ENCODE measurements around the gene PDE4B. TPM values are rescaled to one million over a fixed set of nuclear protein-coding genes. Genes with fewer than 3 reads are reported as not detected.

Gene PDE4B
- total and polyA plus RNA-seq, 9 of the 15 experiments (the other 6 are each of a cell fraction or from before 2014, with no cell fraction given), result 0.09 TPM; not detected in 8

DNA sequence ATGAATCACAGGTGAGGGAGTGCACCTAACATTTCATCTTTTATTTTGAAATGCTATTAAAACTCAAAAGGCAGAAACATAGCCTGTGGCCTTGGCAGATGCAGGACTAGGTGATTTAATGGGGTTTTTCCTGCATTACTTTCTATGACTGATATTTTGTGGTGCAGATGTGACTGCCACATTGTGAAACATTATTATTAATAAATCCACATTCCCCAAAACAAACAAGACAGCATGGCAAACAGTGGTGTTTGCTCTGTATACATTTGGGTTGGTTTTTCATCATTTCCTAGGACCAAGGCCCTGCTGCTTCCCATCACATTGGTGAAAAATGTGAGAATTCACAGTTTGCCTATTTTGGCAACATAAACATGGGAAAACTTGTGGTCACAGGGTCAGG is 493.6 kb downstream of the PDE4B start:
- no peaks in the 10 kb centered on the region for H3K36me3 ChIP-seq (ENCODE audit: control insufficient read depth, insufficient read depth, low read length)
- DNase-seq (ENCODE audit: extremely low read depth in 1 of 4, low spot score in 3 of 4) (no peak), FAIRE-seq (no peak), ATAC-seq (no peak)
- H3K4me3 ChIP-seq, result no peak overlapping the region
- no TSS peak for BruUV-seq (replicated peaks)
- no peaks in the 10 kb centered on the region for H3K9me3 ChIP-seq (replicated peaks; ENCODE audit: control insufficient read depth, insufficient read depth, low read depth, low read length)
- H3K79me2 ChIP-seq (ENCODE audit: control insufficient read depth, insufficient read depth, low read length), result no peaks in the 10 kb centered on the region
- no peak overlapping the region for H3K9ac ChIP-seq (ENCODE audit: insufficient read depth in 1 of 2, low read depth in 2 of 2, low read length in 2 of 2)
- CTCF ChIA-PET (ENCODE audit: low intra/inter-chr PET ratio), result no interaction called here
- POLR2A ChIA-PET, result no interaction called here
- no peak for TF ChIP-seq FOXK2 (conservative IDR thresholded peaks at IDR 0.05 in 1 of 2, IDR thresholded peaks at IDR 0.05 in 1 of 2; ENCODE audit: low read depth in 2 of 2)
- no peak for TF ChIP-seq MYNN (IDR thresholded peaks at IDR 0.05)
- TF ChIP-seq MYNN (CRISPR knock-in tag; IDR thresholded peaks at IDR 0.05), result no peak
- TF ChIP-seq MEF2A (IDR thresholded peaks at IDR 0.05; ENCODE audit: control insufficient read depth, low read depth, low read length), result no peak
- TF ChIP-seq ZNF23 (CRISPR knock-in tag; IDR thresholded peaks at IDR 0.05), result no peak
- no peak for TF ChIP-seq MAFF (IDR thresholded peaks at IDR 0.05; ENCODE audit: low read length)
- TF ChIP-seq NFE2 (IDR thresholded peaks at IDR 0.05; ENCODE audit: low read depth), result no peak
- TF ChIP-seq, protein P1, sequence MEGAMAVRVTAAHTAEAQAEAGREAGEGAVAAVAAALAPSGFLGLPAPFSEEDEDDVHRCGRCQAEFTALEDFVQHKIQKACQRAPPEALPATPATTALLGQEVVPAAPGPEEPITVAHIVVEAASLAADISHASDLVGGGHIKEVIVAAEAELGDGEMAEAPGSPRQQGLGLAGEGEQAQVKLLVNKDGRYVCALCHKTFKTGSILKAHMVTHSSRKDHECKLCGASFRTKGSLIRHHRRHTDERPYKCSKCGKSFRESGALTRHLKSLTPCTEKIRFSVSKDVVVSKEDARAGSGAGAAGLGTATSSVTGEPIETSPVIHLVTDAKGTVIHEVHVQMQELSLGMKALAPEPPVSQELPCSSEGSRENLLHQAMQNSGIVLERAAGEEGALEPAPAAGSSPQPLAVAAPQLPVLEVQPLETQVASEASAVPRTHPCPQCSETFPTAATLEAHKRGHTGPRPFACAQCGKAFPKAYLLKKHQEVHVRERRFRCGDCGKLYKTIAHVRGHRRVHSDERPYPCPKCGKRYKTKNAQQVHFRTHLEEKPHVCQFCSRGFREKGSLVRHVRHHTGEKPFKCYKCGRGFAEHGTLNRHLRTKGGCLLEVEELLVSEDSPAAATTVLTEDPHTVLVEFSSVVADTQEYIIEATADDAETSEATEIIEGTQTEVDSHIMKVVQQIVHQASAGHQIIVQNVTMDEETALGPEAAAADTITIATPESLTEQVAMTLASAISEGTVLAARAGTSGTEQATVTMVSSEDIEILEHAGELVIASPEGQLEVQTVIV (CRISPR knock-in tag; IDR thresholded peaks at IDR 0.05; ENCODE audit: borderline replicate concordance), result no peak
- no peak for TF ChIP-seq PYGO2 (tag; IDR thresholded peaks at IDR 0.05)
- TF ChIP-seq XRCC5 (IDR thresholded peaks at IDR 0.05; ENCODE audit: low read depth, low read length), result no peak
- no peak for TF ChIP-seq RFX5 (IDR thresholded peaks at IDR 0.05; ENCODE audit: low read depth, low read length)
- TF ChIP-seq, protein P2, sequence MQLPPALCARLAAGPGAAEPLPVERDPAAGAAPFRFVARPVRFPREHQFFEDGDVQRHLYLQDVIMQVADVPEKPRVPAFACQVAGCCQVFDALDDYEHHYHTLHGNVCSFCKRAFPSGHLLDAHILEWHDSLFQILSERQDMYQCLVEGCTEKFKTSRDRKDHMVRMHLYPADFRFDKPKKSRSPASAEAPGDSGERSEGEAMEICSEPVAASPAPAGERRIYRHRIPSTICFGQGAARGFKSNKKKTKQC (CRISPR knock-in tag; IDR thresholded peaks at IDR 0.05), result no peak
- TF ChIP-seq, protein P3, sequence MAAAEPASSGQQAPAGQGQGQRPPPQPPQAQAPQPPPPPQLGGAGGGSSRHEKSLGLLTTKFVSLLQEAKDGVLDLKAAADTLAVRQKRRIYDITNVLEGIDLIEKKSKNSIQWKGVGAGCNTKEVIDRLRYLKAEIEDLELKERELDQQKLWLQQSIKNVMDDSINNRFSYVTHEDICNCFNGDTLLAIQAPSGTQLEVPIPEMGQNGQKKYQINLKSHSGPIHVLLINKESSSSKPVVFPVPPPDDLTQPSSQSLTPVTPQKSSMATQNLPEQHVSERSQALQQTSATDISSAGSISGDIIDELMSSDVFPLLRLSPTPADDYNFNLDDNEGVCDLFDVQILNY (CRISPR knock-in tag; IDR thresholded peaks at IDR 0.05), result no peak
- no peak for TF ChIP-seq ZNF644 (tag; IDR thresholded peaks at IDR 0.05; ENCODE audit: low read depth)
- no peak for TF ChIP-seq ELF4 (CRISPR knock-in tag; IDR thresholded peaks at IDR 0.05)
- TF ChIP-seq HMG20A (CRISPR knock-in tag; conservative IDR thresholded peaks at IDR 0.05), result no peak
- no peak for TF ChIP-seq ZNF197 (CRISPR knock-in tag; IDR thresholded peaks at IDR 0.05; ENCODE audit: low read depth)
- TF ChIP-seq STAT5A (IDR thresholded peaks at IDR 0.05; ENCODE audit: borderline replicate concordance, low read length), result no peak
- TF ChIP-seq ZNF695 (CRISPR knock-in tag; IDR thresholded peaks at IDR 0.05), result no peak
- TF ChIP-seq ZBTB8A (IDR thresholded peaks at IDR 0.05; ENCODE audit: partially characterized antibody), result no peak
- H3K4me2 ChIP-seq (ENCODE audit: insufficient read depth, low read length), result no peak overlapping the region
- no peaks in the 10 kb centered on the region for H3K4me1 ChIP-seq (replicated peaks in 1 of 2; ENCODE audit: control insufficient read depth in 2 of 2, insufficient read depth in 2 of 2, low read length in 2 of 2)
- H2AFZ ChIP-seq (ENCODE audit: low read depth, low read length), result no peak overlapping the region
- in situ Hi-C loops (cut with MboI) (no loop called here), intact Hi-C loops (cut with micrococcal nuclease) (no loop called here)
- H4K20me1 ChIP-seq (replicated peaks; ENCODE audit: control insufficient read depth, insufficient read depth, low read length), result no peaks in the 10 kb centered on the region
- H3K27me3 ChIP-seq (ENCODE audit: control insufficient read depth in 2 of 2, insufficient read depth in 2 of 2, low read length in 2 of 2), result no peaks in the 10 kb centered on the region
- H3K27ac ChIP-seq (ENCODE audit: extremely low read depth, low read depth, low read length), result no peak overlapping the region
- H3K9me1 ChIP-seq (ENCODE audit: control insufficient read depth, insufficient read depth, low read length), result no peaks in the 10 kb centered on the region
